Transverse colon (tissue), 4 donors: ENCODE data around the gene LPCAT2.

Experiments
- CTCF ChIP-seq, 5 experiments: fragments of 200-600 bp in 3 of 5; fragments of 450-650 bp in 2 of 5; sonication (generic) in 3 of 5; IDR thresholded peaks; 1 replicate in 2 of 5; 2 replicates in 3 of 5; pipeline ENCODE4 v1.5.1; 2016 to 2017; ENCODE audit warnings: antibody characterized with exemption in 5 of 5, inconsistent platforms in 3 of 5, mild to moderate bottlenecking in 2 of 5, moderate library complexity in 1 of 5
- POLR2A ChIP-seq: fragments of 450-650 bp; IDR thresholded peaks from one replicate; pipeline ENCODE4 v1.6.1; 2016; ENCODE audit warnings: antibody characterized with exemption, mild to moderate bottlenecking, moderate library complexity
- POLR2AphosphoS5 ChIP-seq, 3 donors: sonication (generic); formaldehyde crosslinking; IDR thresholded peaks; one replicate each; pipeline ENCODE4 v1.6.1; 2016; ENCODE audit warnings: antibody characterized with exemption in 3 of 3

- TF ChIP-seq CTCF (IDR thresholded peaks at IDR 0.05) (no peak), POLR2A (no peak), POLR2AphosphoS5 (IDR thresholded peaks at IDR 0.05) (no peak)
These were observed 4.7 kb downstream of the LPCAT2 start for GRCh38 chr16:55513616-55514015.
